CD14-positive monocyte (primary cell): ENCODE measurements around the gene ATOH8. TPM values are rescaled to one million over a fixed set of nuclear protein-coding genes. Genes with fewer than 3 reads are reported as not detected.

Experiments used
- DNase-seq, 3 donors: peaks; one replicate each; pipeline ENCODE4 v3.0.0-alpha.2; 2011 to 2022
- H2AFZ ChIP-seq: 2 replicates; pipeline ENCODE4 v1.6.0; 2012; ENCODE audit warnings: mild to moderate bottlenecking, low read depth, low read length, inconsistent platforms; ENCODE audit not compliant: insufficient read depth, poor library complexity, severe bottlenecking
- H3K27ac ChIP-seq, 2 donors: 1 replicate in 1 of 2; 2 replicates in 1 of 2; pipeline ENCODE4 v1.5.1; 2012 to 2013; ENCODE audit warnings: low read length in 2 of 2, control low read depth in 1 of 2, inconsistent platforms in 1 of 2, low read depth in 1 of 2, mild to moderate bottlenecking in 1 of 2
- H3K27me3 ChIP-seq, 2 donors: one replicate each; pipeline versions ENCODE4 v1.6.0 to v1.6.1; 2011 to 2013; ENCODE audit warnings: low read length in 2 of 2; ENCODE audit not compliant: control insufficient read depth in 2 of 2, insufficient read depth in 2 of 2
- H3K36me3 ChIP-seq, 2 donors: replicated peaks in 1 of 2; 1 replicate in 1 of 2; 2 replicates in 1 of 2; pipeline versions ENCODE4 v1.5.1 to v1.6.1; 2012 to 2013; ENCODE audit warnings: low read length in 2 of 2, control low read depth in 1 of 2, inconsistent platforms in 1 of 2, mild to moderate bottlenecking in 1 of 2; ENCODE audit not compliant: insufficient read depth in 2 of 2, control insufficient read depth in 1 of 2
- H3K4me1 ChIP-seq, 2 donors: 1 replicate in 1 of 2; 2 replicates in 1 of 2; pipeline versions ENCODE4 v1.5.1 to v1.6.1; 2012 to 2013; ENCODE audit warnings: low read length in 2 of 2, control low read depth in 1 of 2, inconsistent platforms in 1 of 2, mild to moderate bottlenecking in 1 of 2, moderate library complexity in 1 of 2; ENCODE audit not compliant: insufficient read depth in 2 of 2, control insufficient read depth in 1 of 2
- H3K4me2 ChIP-seq: replicated peaks from 2 replicates; pipeline ENCODE3; 2012; ENCODE audit warnings: low read length, moderate library complexity, mild to moderate bottlenecking; ENCODE audit not compliant: poor library complexity, severe bottlenecking; ENCODE audit errors: extremely low read depth
- H3K4me3 ChIP-seq, 3 experiments: fragments of 200-600 bp in 1 of 3; sonication (generic) in 1 of 3; replicated peaks in 1 of 3; 1 replicate in 2 of 3; 2 replicates in 1 of 3; pipeline ENCODE4 v1.5.1; 2011 to 2013; ENCODE audit warnings: low read length in 3 of 3, mild to moderate bottlenecking in 3 of 3, control low read depth in 2 of 3, low read depth in 2 of 3, inconsistent platforms in 1 of 3, moderate library complexity in 1 of 3
- H3K79me2 ChIP-seq: 2 replicates; pipeline ENCODE4 v1.6.0; 2012; ENCODE audit warnings: mild to moderate bottlenecking, control low read depth, inconsistent platforms, low read length, moderate library complexity; ENCODE audit not compliant: insufficient read depth
- H3K9ac ChIP-seq: 2 replicates; pipeline ENCODE4 v1.6.0; 2017; ENCODE audit warnings: low read length, mild to moderate bottlenecking; ENCODE audit not compliant: insufficient read depth, poor library complexity, severe bottlenecking
- H3K9me3 ChIP-seq, 2 donors: replicated peaks in 1 of 2; 1 replicate in 1 of 2; 2 replicates in 1 of 2; pipeline versions ENCODE4 v1.5.1 to v1.6.1; 2012 to 2013; ENCODE audit warnings: low read length in 2 of 2, control low read depth in 1 of 2; ENCODE audit not compliant: control insufficient read depth in 1 of 2, insufficient read depth in 1 of 2
- H4K20me1 ChIP-seq: 2 replicates; pipeline ENCODE4 v1.6.0; 2012; ENCODE audit warnings: mild to moderate bottlenecking, low read length, control low read depth, moderate library complexity; ENCODE audit not compliant: insufficient read depth
- H3K27ac Mint-ChIP-seq, 7 donors: one replicate each; pipeline ENCODE4 v1.8.0; 2020; ENCODE audit warnings: mild to moderate bottlenecking in 7 of 7, mixed read lengths in 7 of 7, moderate library complexity in 6 of 7, inconsistent platforms in 2 of 7
- H3K27me3 Mint-ChIP-seq, 3 donors: one replicate each; pipeline ENCODE4 v1.8.0; 2021 to 2022; ENCODE audit warnings: low read depth in 3 of 3, mild to moderate bottlenecking in 3 of 3, mixed read lengths in 3 of 3, moderate library complexity in 3 of 3, inconsistent platforms in 1 of 3
- H3K36me3 Mint-ChIP-seq, 2 donors: one replicate each; pipeline ENCODE4 v1.8.0; 2020; ENCODE audit warnings: mixed read lengths in 2 of 2, inconsistent platforms in 1 of 2, mild to moderate bottlenecking in 1 of 2
- H3K4me1 Mint-ChIP-seq: one replicate; pipeline ENCODE4 v1.8.0; 2020; ENCODE audit warnings: mild to moderate bottlenecking, mixed read lengths
- H3K4me3 Mint-ChIP-seq, 2 donors: one replicate each; pipeline ENCODE4 v1.8.0; 2020; ENCODE audit warnings: mild to moderate bottlenecking in 2 of 2, mixed read lengths in 2 of 2, moderate library complexity in 1 of 2
- H3K9me3 Mint-ChIP-seq, 7 donors: one replicate each; pipeline ENCODE4 v1.8.0; 2020 to 2022; ENCODE audit warnings: mixed read lengths in 7 of 7, mild to moderate bottlenecking in 6 of 7, moderate library complexity in 6 of 7, inconsistent platforms in 2 of 7
- WGBS: methylation state at CpG from one replicate; pipeline ENCODE4 v1.1.5; 2013; ENCODE audit warnings: missing lambda C conversion rate; ENCODE audit not compliant: insufficient coverage; 5-methylcytosine and 5-hydroxymethylcytosine counted together
- intact Hi-C, 2 donors: fragments of 100-400 bp; cut with micrococcal nuclease; formaldehyde crosslinking; loops; one replicate each; pipeline versions ENCODE4 v1.15.0 to v1.15.1; 2023
- polyA plus RNA-seq, 3 donors: library from polyadenylated mRNA; depleted of rRNA in 1 of 3; unstranded in 2 of 3; stranded (reverse) in 1 of 3; fragments of 300-500 nt in 2 of 3; fragments of >200 nt in 1 of 3; fragmentation: Illumina TruSeq in 2 of 3; gene quantifications; 1 replicate in 2 of 3; 2 replicates in 1 of 3; pipeline ENCODE4 v1.2.3, GENCODE V29; 2012 to 2021
- TF ChIP-seq, protein P1 (sequence below): fragments of 200-600 bp; IDR thresholded peaks from one replicate; pipeline ENCODE4 v1.8.0; 2022; ENCODE audit warnings: antibody characterized with exemption, mild to moderate bottlenecking

The ATOH8 gene
- polyA plus RNA-seq, 3 donors: 2.0 to 3.9 (median 2.1) TPM

DNA sequence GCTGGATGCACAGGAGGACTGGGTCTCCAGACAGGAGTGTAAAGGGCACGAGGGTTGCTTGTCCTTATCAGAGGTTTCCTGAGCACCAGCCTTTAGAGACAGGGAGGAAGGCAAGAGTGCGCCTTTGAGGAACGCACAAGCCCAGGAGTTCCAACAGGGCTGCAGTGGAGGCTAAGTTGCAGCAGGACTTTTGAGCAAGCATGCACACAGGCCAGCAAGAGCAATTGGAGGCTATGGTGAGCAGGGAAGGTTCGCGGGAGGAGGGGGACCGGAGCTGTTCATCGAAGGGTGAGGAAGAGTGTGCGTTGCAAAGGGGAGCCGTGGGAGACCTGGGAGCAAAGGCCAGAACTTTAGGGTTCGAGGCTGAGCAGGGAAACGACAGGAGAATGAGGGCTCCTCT is 2.2 kb upstream of the ATOH8 start:
- H3K27ac ChIP-seq: no peak overlapping the region
- TF ChIP-seq, protein P1, sequence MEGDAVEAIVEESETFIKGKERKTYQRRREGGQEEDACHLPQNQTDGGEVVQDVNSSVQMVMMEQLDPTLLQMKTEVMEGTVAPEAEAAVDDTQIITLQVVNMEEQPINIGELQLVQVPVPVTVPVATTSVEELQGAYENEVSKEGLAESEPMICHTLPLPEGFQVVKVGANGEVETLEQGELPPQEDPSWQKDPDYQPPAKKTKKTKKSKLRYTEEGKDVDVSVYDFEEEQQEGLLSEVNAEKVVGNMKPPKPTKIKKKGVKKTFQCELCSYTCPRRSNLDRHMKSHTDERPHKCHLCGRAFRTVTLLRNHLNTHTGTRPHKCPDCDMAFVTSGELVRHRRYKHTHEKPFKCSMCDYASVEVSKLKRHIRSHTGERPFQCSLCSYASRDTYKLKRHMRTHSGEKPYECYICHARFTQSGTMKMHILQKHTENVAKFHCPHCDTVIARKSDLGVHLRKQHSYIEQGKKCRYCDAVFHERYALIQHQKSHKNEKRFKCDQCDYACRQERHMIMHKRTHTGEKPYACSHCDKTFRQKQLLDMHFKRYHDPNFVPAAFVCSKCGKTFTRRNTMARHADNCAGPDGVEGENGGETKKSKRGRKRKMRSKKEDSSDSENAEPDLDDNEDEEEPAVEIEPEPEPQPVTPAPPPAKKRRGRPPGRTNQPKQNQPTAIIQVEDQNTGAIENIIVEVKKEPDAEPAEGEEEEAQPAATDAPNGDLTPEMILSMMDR: no peak
- H3K9ac ChIP-seq: no peak overlapping the region
- H3K4me3 ChIP-seq: no peak overlapping the region
- Mint-ChIP-seq H3K36me3 (peaks cover 4 to 8% of the 10 kb centered on the region in 2 donors), H3K4me1 (peaks cover 57% of the 10 kb centered on the region), H3K27me3 (peaks cover 50 to 63% (median 63%) of the 10 kb centered on the region in 3 donors), H3K4me3 (peak overlapping the region; percentile 22 to 80), H3K9me3 (peaks cover 0 to 27% (median 2%) of the 10 kb centered on the region in 7 donors), H3K27ac (peak overlapping the region in 2 of 7 donors; percentile 19 to 69)
- H3K79me2 ChIP-seq: no peaks in the 10 kb centered on the region
- no peak for DNase-seq
- no peak overlapping the region for H2AFZ ChIP-seq
- peaks cover 6% of the 10 kb centered on the region for H4K20me1 ChIP-seq
- no peaks in the 10 kb centered on the region for H3K36me3 ChIP-seq
- peaks cover 44 to 67% of the 10 kb centered on the region in 2 donors for H3K4me1 ChIP-seq
- H3K27me3 ChIP-seq: peaks cover 36 to 51% of the 10 kb centered on the region in 2 donors
- intact Hi-C loops: loop anchor here (2.0 kb wide), 1 partner anchor 63 kb away; no protein-coding TSS in a partner anchor
- H3K4me2 ChIP-seq: no peak overlapping the region
- WGBS: 40% methylated on average over 11 of the region's 11 CpGs
- H3K9me3 ChIP-seq: peaks cover 0 to 6% of the 10 kb centered on the region in 2 donors

DNA sequence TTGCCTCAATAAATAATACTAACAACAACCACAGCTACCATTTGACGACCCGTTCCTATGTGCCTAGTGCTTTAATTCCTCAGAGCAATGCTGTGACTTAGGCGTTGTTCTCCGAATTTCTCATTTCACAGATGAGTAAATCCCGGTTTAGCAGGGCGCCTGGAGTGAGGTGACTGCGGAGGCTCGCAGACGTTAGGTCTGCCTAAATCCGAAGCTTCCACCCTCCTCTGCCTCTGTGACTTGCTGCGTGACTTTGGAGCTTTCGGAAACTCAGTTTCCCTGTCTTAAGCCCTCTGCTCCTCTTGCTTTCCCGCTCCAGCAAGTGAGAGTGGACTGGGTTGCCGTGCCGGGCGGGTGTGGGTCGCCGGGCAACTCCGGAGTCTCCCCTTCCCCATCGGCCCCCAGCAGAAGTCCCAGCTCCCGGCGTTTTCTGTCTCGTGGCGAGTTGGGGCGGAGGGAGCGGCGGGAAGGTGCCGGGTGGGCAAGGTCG is 711 bp upstream of the ATOH8 start:
- TF ChIP-seq, protein P1: no peak
- Histone ChIP-seq H3K4me1 (peaks cover 41 to 66% of the 10 kb centered on the region in 2 donors), H3K4me3 (peak overlapping the region; percentile 51 to 84 (median 61)), H2AFZ (peak overlapping the region; percentile 88), H3K4me2 (peak overlapping the region; percentile 93), H4K20me1 (peaks cover 15% of the 10 kb centered on the region), H3K9ac (peak overlapping the region; percentile 59), H3K79me2 (no peaks in the 10 kb centered on the region), H3K27ac (no peak overlapping the region), H3K27me3 (peaks cover 36 to 53% of the 10 kb centered on the region in 2 donors), H3K36me3 (no peaks in the 10 kb centered on the region), H3K9me3 (peaks cover 0 to 6% of the 10 kb centered on the region in 2 donors)
- H3K27ac Mint-ChIP-seq: peak overlapping the region in 1 of 7 donors; percentile 62
- H3K36me3 Mint-ChIP-seq: peaks cover 10 to 12% of the 10 kb centered on the region in 2 donors
- intact Hi-C loops: no loop called here
- peaks cover 53 to 70% (median 68%) of the 10 kb centered on the region in 3 donors for H3K27me3 Mint-ChIP-seq
- DNase-seq: no peak
- H3K4me1 Mint-ChIP-seq: peaks cover 58% of the 10 kb centered on the region
- 9% methylated on average over 28 of the region's 29 CpGs for WGBS
- H3K9me3 Mint-ChIP-seq: peaks cover 0 to 33% (median 2%) of the 10 kb centered on the region in 7 donors
- H3K4me3 Mint-ChIP-seq: peak overlapping the region; percentile 86 to 91
